Measurements from ENCODE around the gene TNNI3.

The TNNI3 gene

GRCh38 chr19:55179606-55180484, 22.3 kb upstream of the TNNI3 start, which contains the start of gene SYT5:
TSS of gene SYT5 (minus strand) at chr19:55180289. CDS start at chr19:55179041, 1,248 bp downstream.
- DNase-seq (ENCODE audit: low read depth): peak; percentile 44
- TF ChIP-seq, protein P1, sequence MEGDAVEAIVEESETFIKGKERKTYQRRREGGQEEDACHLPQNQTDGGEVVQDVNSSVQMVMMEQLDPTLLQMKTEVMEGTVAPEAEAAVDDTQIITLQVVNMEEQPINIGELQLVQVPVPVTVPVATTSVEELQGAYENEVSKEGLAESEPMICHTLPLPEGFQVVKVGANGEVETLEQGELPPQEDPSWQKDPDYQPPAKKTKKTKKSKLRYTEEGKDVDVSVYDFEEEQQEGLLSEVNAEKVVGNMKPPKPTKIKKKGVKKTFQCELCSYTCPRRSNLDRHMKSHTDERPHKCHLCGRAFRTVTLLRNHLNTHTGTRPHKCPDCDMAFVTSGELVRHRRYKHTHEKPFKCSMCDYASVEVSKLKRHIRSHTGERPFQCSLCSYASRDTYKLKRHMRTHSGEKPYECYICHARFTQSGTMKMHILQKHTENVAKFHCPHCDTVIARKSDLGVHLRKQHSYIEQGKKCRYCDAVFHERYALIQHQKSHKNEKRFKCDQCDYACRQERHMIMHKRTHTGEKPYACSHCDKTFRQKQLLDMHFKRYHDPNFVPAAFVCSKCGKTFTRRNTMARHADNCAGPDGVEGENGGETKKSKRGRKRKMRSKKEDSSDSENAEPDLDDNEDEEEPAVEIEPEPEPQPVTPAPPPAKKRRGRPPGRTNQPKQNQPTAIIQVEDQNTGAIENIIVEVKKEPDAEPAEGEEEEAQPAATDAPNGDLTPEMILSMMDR (IDR thresholded peaks at IDR 0.05; ENCODE audit: low read depth, low read length): no peak
- TF ChIP-seq MYC (IDR thresholded peaks at IDR 0.05; ENCODE audit: low read depth, low read length): 0 out of 2 replicates have a peak, but pooled peaks have one; percentile 14
- no peak for TF ChIP-seq POLR2A (IDR thresholded peaks at IDR 0.05; ENCODE audit: extremely low read depth, insufficient read length)
- TF ChIP-seq, protein P2, sequence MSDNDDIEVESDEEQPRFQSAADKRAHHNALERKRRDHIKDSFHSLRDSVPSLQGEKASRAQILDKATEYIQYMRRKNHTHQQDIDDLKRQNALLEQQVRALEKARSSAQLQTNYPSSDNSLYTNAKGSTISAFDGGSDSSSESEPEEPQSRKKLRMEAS (IDR thresholded peaks at IDR 0.05; ENCODE audit: low read depth, low read length): peak; percentile 89
- no peak within 1 kb of the TSS for H3K4me3 ChIP-seq (ENCODE audit: low read depth, low read length)

GRCh38 chr19:55178781-55179599, 21.5 kb upstream of the TNNI3 start:
- DNase-seq (ENCODE audit: low read depth): peak; percentile 52
- TF ChIP-seq, protein P2 (IDR thresholded peaks at IDR 0.05; ENCODE audit: low read depth, low read length): no peak
- TF ChIP-seq, protein P1 (IDR thresholded peaks at IDR 0.05; ENCODE audit: low read depth, low read length): no peak
- TF ChIP-seq MYC (IDR thresholded peaks at IDR 0.05; ENCODE audit: low read depth, low read length) (no peak), POLR2A (IDR thresholded peaks at IDR 0.05; ENCODE audit: extremely low read depth, insufficient read length) (no peak)
- no peak overlapping the region for H3K4me3 ChIP-seq (ENCODE audit: low read depth, low read length)

DNA sequence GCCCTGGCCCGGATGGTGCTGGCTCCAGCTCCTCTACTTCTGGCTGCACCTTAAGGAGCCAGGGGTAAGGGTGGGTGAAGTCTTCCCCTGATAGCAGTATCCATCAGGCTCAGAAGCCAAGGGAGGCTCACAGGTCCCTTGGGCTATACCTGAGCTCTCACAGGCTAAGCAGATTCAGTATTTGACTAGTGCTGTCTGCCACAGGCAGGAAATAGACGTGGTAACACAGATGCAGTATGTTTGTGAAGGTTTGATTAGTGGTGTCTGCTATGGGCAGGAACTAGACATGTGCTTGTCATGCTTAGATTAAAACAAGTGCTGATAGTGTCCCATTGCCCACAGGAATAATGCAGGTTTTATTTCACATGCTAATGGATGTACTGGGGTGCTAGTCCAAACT, 18.5 kb upstream of the TNNI3 start:
- no peak for DNase-seq (ENCODE audit: low read depth)
- no peak overlapping the region for H3K4me3 ChIP-seq (ENCODE audit: low read depth, low read length)
- no peak for TF ChIP-seq POLR2A (IDR thresholded peaks at IDR 0.05; ENCODE audit: extremely low read depth, insufficient read length)
- TF ChIP-seq, protein P2 (IDR thresholded peaks at IDR 0.05; ENCODE audit: low read depth, low read length): 0 out of 2 replicates have a peak, but pooled peaks have one; percentile 27

DNA sequence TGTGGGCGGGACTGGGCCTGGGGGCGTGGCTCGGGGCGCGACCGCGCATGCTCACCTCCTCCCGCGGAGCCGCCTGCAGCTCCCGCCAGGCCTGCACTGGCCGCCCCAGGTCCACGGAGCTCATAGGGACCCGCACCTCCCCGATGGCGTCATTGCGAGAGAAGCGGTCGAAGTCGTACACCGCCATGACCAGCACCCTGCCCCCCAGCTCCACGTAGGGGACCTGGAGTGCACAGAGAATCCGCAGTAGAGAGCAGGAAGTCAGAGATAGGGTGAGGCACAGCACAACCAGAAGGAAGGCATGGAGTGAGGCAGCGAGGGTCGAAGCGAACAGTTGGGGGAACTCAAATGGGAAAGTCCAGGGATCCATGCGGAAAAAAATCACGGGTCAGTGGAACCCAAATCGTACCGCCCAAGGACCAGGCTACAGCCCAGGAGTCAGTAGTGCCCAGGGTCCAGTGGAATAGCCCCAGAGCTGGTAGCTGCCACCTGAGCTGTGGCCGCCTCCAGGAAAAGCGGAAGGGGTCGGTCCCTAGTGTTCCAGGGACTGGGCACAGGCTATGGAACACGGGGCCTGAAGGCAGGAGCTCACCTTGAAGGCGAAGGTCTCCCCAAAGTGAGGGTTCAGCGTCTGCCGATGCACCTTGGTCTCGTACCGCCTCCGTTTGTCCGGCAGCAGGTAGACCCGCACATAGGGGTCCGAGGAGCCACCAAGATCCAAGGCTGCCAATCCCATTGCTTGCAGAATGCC, 17.8 kb upstream of the TNNI3 start:
- TF ChIP-seq, protein P2 (IDR thresholded peaks at IDR 0.05; ENCODE audit: low read depth, low read length): no peak
- TF ChIP-seq, protein P1 (IDR thresholded peaks at IDR 0.05; ENCODE audit: low read depth, low read length): no peak
- TF ChIP-seq POLR2A (IDR thresholded peaks at IDR 0.05; ENCODE audit: extremely low read depth, insufficient read length) (no peak), MYC (IDR thresholded peaks at IDR 0.05; ENCODE audit: low read depth, low read length) (no peak)
- no peak overlapping the region for H3K4me3 ChIP-seq (ENCODE audit: low read depth, low read length)

GRCh38 chr19:55174425-55175116, 17.0 kb upstream of the TNNI3 start:
- no peak overlapping the region for H3K4me3 ChIP-seq (ENCODE audit: low read depth, low read length)
- no peak for DNase-seq (ENCODE audit: low read depth)
- TF ChIP-seq, protein P1 (IDR thresholded peaks at IDR 0.05; ENCODE audit: low read depth, low read length): no peak
- no peak for TF ChIP-seq MYC (IDR thresholded peaks at IDR 0.05; ENCODE audit: low read depth, low read length)
- TF ChIP-seq, protein P2 (IDR thresholded peaks at IDR 0.05; ENCODE audit: low read depth, low read length): no peak
- TF ChIP-seq POLR2A (IDR thresholded peaks at IDR 0.05; ENCODE audit: extremely low read depth, insufficient read length): no peak

More for the DNA sequence above, 17.8 kb upstream of the TNNI3 start:
- no peak for DNase-seq (ENCODE audit: low read depth)

Measured in NB4 (cell line).